LoVo (cell line): Measurements from ENCODE around the gene CPNE6.
"Not testable (repeated sequence)": the region's sequence is repeated elsewhere in the genome, so short reads cannot be mapped to it uniquely, and the experiment has no call there.

Experiments used
- DNase-seq: peaks from one replicate; pipeline ENCODE4 v3.0.0-alpha.2; 2016; ENCODE audit warnings: low spot score

Gene CPNE6

DNA sequence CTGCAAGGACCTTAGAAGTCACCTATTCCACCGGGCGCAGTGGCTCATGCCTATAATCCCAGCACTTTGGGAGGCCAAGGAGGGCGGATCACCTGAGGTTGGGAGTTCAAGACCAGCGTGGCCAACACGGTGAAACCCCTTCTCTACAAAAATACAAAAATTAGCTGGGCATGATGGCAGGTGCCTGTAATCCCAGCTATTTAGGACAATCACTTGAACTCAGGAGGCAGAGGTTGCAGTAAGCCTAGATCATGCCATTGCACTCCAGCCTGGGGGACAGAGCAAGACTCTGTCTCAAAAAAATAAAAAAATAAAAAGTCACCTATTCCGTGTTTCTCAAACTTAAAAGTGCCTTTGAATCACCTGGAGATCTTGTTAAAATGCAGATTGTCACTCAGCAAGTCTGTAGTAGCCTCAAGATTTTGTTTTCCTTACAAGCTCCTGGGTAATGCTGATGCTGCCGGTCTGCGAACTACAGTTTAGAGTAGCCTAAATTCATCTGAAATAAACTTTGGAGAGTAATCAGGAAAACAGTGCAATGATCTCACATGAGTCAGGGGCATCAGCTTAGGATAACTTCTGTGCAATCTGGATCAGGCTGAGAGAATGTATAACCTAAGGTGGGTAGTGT lies 34.4 kb downstream of the CPNE6 start:
- DNase-seq, result not testable (repeated sequence)

DNA sequence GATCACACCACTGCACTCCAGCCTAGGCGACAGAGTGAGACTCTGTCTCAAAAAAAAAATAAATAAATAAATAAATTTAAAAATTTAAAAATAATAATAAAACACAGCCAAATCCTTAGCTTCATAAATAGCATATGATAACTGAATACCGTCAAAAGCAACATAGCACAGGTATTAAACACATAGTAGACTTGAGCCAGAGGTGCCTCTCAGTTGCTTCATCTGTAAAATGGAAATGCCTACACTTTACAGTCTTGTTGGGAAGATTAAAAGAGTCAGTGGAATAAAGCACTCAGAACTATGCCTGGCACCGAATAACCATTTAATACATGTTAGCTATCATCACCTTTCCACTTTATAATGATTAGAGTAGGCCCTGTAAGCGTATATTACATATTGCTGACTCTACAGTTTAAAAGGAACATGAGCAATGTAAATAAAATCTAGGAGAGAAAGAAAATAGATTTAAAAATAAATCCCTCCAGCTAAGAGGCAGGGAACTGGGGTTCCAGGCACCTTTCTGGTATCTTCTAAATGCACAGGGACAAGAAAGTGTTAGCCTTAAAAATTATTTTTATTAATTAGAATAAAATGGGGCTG lies 35.4 kb downstream of the CPNE6 start:
- no peak for DNase-seq

DNA sequence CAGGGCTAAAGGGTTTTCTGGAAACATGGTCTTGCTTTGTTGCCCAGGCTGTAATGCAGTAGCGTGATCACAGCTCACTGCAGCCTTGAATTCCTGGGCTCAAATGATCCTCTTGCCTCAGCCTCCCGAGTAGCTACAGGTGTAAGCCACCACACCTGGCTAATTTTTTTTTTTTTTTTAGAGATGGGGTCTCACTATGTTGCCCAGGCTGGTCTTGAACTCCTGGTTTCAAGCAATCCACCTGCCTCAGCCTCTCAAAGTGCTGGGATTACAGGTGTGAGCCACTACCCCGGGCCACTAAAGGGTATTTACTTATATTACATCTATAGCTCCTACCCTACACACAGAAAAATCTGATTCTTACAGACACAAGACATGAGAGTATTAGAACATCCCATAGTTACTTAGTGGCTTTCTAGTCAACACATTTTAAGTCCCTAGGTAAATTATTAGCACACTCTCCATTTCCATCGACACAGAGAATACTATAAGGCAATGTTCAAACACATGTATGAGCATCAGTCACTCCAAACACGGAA lies 37.0 kb downstream of the CPNE6 start:
- DNase-seq, result no peak

DNA sequence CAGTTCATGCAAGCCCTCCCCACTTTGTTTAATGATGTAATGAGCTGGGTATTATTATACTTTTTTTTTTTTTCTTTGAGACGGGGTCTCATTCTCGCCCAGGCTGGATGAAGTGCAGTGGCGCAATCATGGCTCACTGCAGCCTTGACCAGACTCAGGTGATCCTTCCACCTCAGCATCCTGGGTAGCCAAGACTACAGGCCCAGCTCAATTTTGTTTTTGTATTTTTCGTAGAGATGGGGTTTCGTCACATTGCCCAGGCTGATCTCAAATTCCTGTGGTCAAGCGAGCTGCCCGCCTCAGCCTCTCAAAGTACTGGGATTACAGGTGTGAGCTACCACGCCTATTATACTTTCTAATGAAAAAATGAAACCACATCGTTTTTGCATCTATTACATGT lies 38.7 kb downstream of the CPNE6 start:
- peak; percentile 20 for DNase-seq

DNA sequence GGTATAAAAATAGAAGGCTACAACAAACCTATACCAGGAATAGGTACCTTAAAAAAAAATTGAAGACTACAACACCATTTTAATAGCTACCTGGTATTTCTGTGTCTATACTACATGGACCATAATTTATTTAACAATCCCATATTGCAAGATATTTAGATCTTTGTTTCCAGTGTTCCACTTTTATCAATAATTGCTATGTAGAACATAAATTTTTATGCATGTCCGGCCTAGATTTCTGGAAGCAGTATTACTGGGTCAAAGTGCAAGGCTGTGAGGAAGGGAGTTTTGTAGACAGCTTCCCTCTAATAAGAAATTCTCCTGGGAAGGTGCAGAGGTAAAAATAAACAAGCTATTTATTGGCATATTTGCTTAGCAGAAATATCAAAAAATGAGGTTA lies 39.2 kb downstream of the CPNE6 start:
- no peak for DNase-seq

DNA sequence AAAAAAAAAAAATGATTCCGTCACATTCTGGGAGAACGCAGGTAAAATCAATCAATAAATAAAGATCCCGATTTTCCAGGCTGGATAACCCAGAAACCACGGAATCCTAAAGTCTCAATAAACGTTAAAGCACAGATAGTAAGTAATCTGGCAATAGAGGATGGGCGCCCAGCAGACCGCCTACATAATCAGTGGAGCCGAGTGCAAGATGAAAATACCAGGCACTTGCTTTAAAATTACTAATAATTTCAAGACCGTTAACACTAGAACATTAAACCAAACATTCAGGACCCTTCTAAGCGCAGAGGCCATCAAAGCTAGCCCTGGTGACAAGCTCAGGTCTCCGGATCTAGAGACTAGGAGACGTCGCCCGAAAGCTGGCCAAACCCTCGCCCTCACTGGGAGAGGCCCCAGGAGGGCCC lies 42.0 kb downstream of the CPNE6 start:
- no peak for DNase-seq

DNA sequence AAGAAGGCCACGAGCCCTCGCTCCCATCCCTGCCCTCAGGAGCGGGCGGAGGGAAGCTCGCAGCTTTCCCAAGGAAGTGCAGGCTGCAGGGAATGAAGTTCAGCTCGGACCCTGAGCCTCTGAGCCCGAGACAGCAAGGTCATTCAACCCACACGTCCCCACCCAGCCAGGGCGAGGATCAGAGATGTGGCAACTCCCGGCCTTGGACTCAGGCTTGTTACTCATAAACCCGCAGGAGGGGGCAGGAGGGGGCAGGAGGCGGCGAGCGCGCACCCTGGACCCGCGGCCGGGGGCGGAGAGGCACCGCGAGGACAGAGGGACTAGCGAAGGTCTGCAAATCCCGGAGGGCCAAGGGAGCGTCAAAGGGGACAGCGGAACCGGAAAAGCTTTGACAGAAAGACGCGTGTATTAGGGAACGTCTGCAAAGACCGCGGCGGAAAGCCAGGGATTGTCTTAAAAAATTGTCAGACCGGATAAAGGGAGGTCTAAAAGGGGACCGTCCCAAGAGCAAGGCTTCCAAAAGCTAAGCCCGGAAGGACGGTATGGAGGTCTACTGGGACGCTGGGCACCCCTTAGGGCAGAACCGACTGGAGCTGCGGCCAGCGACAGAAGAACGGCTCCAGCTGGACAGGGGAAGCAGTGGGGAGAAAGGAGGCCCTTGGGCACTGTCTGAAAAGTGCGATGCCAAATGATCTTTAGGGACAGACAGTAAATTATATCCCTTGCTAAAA lies 42.6 kb downstream of the CPNE6 start:
- peak; percentile 86 for DNase-seq

DNA sequence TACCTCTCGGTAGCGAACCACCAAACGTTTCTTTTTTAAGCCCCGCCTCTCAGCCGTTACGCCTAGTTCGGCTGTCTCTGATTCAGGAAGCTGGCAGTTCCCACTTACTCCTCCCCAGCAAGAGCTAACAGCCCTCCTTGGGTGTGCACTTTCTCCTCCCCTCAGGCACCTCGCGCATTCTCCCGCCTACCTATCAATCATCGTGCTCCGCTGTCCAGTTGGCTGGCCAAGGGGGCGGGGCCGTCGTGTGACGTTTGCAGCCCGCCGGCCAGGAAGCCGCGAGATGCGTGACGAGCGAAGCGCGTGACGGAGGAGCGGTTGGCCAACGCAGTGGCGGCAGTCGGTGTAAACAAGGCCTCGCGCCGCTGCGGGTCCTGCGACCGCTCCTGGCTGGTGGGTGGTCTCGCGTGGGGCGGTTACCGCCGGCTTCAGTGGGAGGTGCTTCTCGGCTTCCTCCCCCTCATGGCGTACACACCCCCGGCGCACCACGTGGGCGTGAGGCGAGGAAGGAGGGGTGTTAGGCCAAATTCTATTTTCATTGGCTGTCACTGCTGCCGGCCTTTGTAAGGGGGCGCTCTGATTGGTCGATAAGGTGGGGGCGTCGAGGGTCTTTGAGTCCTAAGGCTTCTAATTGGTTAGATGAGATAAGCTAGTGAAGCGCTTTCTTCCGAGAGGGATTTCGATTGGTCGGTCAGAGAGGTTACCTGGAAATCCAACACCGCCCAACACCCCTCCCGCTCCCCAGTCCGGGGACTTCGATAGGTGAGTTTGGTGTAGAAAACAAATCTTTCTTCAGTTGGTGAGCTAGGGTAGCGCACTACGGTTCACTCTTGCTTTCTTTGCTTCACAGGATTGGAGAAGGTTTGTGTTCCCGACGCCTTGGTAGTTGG lies 43.4 kb downstream of the CPNE6 start, which contains the start of the genes DCAF11 and NRL:
Gene DCAF11, plus strand, starts transcription at position 246 of the 890 bp plus-strand sequence. CDS start 818 bp downstream, outside the sequence.
Gene NRL, minus strand, starts transcription at position 418 of the 890 bp plus-strand sequence. CDS start 32,101 bp downstream, outside the sequence.
- DNase-seq, result peak; percentile 98

DNA sequence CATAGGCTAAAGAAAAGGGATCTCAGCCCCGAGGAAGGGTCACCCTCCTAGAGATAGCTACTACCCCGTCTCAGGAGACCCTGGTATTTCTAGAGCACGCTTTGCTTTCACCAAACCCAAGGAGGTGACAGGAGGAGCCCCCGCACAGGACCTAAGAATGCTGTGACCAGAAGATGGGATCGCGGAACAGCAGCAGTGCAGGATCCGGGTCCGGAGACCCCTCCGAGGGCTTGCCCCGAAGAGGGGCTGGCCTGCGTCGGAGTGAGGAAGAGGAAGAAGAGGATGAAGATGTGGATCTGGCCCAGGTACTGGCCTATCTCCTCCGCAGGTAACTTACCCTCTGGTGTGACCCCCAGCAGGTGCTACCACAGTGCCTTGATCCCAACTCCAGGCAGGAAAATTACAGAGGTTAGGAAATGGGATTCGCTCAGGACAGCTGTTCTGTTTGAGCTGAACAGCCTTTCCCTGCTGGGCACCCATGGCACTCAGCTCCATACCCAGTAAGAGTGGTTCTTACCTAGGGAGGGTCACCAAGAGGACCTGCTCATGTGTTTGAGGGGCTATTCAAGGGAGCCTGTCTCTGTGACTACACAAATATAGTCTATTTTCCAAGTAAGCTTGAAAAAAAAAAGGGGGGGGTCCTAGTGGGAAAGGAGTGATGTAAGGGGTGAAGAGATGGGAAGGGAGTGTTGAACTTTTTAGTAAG lies 44.2 kb downstream of the CPNE6 start:
- DNase-seq, result no peak

DNA sequence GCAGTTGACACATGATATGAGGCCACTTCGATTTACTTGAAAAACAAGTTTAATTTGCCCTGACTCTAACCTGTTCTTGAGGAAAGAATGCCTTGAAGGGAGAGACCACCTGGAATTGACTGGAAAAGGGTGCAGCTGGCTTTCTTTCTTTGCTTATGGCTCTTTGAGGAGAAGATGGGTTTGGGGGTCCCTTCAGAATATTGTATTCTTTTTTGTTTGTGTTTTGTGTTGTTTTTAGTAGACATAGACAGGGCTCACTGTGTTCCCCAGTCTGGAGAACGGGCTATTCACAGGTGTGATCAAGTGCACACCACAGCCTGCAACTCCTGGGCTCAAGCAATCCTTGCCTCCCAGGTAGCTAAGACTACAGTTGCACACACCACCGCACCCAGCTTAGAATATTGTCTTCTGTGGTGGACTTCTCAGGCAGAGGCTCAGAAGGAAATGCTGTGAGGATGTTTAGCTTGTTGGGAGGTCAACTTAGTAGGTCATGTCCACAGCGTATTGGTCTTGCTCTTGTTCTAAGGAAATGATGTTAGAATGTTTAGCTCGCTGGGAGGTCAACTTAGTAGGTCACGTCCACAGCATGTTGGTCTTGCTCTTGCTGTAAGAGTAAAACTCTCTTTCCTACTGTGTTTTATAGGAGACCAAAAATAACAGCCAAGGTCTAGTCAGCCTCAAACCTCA lies 44.9 kb downstream of the CPNE6 start:
- no peak for DNase-seq

DNA sequence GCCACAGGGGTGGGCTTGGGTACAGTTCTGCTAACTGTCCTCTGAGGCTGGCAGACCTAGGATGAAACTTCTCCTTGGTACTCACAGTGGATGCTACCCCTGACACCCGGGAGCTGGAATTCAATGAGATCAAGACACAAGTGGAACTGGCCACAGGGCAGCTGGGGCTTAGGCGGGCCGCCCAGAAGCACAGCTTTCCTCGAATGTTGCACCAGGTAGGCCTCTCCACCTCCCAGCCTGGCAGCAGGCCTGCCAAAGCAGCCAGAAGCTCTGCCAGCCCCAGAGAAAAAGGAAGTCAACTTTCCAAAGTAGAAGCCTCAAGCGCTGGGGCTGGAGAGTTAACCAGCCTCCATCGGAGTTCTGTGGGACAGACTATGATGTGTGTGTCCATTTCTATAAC lies 45.8 kb downstream of the CPNE6 start:
- no peak for DNase-seq

DNA sequence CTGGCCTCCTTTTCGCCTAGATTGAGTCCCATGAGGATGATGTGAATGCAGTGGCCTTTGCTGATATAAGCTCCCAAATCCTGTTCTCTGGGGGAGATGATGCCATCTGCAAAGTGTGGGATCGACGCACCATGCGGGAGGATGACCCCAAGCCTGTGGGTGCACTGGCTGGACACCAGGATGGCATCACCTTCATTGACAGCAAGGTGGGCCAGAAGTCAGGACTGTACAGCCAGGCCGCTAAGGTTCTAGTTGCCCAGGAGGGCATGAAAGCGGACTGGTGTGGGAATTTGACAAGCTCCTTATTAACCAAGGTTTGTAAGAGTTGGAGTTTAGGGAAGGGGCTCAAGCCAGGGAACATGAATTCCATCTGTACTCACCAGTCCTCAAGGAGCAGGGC lies 48.3 kb downstream of the CPNE6 start:
- no peak for DNase-seq

DNA sequence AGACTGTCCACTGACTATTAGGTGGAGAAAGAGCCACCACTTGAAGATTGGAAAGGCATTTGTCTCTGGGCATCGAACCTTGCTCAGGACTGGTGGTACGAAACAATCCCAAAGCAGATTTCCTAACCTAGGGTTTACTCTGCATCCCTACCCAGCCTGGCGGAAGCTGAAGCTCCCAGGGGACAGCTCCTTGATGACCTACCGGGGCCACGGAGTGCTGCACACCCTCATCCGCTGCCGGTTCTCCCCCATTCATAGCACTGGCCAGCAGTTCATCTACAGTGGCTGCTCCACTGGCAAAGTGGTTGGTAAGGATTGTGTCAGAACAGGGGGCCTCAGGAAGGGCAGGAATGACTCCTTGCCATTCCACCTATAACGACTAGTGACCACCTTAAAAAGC lies 49.8 kb downstream of the CPNE6 start:
- DNase-seq, result no peak

DNA sequence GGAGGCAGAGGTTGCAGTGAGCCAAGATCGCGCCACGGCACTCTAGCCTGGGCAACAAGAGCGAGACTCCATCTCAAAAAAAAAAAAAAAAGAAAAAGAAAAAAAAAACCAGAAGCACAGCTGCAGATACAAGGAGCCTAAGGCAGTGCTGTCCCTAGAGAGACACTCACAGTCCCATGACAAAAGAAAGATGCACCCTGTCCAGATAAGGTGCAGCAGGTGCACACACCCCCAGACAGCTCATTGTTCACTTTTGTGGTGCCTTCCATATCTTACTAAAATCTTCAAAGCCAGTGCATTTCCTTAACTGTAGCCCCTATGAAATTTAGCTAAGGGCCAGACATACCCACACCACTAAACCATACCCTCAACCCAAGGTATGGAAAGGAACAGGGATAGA lies 51.1 kb downstream of the CPNE6 start:
- DNase-seq, result no peak

DNA sequence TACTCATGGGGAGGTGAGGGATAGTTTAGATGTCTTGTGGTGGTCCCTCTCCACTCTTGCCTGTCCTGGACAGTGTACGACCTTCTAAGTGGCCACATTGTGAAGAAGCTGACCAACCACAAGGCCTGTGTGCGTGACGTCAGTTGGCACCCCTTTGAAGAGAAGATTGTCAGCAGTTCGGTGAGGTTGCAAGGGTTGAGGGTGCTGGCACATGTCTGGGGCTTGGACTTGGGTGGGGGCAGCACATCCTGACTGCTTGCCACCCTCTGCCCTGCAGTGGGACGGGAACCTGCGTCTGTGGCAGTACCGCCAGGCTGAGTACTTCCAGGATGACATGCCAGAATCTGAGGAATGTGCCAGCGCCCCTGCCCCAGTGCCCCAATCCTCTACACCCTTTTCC lies 51.5 kb downstream of the CPNE6 start:
- DNase-seq, result no peak

DNA sequence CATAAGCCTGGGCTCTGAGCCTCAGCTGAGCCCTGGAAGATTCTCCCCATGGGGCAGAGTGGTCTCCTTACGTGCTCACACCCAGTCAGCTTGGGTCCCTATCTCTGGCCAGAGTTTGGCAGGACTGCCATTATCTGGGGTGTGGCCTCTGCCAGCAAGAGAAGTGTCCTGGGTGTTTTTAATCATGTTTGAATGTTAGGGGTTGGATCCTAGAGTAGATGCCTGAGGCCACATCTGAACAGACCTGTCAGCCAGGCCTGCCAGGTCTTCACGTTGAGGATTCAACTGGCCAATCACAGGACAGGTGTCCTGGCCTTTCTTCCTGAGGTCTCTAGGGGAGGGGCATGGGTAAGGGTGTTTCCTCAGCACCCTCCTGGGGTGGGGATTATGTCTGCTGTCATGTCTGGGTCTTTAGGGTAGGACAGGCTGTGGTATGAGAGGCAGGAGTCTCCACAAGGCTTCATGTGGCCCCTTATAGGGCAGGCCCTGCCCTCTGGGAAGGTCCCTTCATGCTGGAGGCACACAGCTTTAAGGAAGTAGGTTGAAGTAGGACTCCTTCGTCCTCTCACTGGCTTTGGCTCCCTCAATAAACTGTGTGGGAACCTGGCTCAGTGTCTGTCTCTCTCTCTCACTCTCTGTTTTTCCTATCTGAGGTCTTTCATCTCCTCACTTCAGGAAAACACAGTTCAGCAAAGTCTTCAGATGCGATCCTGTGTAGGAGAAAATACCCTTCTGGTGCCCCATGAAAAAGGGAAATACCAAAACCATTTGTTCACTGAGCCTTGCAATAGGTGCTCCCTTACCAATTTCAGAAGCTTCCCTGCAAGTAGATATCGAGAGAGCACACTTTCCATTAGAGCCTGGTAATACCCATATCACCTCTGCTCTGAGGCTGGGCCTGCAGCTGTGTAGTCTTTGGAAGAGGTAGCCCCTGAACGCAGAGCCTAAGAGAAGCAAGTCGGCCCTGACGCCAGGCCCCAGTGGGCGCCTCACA lies 52.4 kb downstream of the CPNE6 start:
- no peak for DNase-seq

DNA sequence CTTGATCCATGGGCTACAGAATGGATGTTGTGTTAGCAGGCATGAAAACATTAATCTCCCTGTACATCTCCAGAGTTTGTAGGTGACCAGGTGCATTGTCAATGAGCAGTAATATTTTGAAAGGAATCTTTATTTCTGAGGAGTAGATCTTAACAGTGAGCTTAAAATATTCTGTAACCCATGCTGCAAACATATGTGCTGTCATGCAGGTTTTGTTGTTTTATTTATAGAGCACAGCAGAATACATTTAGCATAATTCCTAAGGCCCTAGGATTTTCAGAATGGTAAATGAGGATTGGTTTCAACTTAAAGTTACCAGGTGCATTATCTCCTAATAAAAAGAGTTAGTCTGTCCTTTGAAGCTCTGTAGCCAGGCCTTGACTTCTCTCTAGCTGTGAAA lies 55.6 kb downstream of the CPNE6 start:
- DNase-seq, result no peak

DNA sequence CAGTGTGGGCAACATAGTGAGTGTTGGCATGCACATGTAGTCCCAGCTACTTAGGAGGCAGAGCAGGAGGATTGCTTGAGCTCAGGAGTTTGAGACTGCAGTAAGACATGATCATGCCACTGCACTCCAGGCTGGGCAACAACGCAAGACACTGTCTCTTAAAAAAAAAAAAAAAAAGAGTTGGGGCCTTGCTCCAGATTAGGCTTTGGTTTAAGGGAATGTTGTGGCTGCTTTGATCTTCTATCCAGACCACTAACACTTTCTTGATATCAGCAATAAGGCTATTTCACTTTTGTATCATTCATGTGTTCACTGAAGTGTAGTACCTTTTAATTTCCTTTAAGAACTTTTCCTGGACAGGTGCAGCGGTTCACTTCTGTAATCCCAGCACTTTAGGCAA lies 56.3 kb downstream of the CPNE6 start:
- no peak for DNase-seq
